GM12891 (cell line): ENCODE results near the gene ADGRE2. TPM values are rescaled to one million over a fixed set of nuclear protein-coding genes. Genes with fewer than 3 reads are reported as not detected.
"Not testable (repeated sequence)": the region's sequence is repeated elsewhere in the genome, so short reads cannot be mapped to it uniquely, and the experiment has no call there.

Source experiments
- DNase-seq: peaks from one replicate; pipeline ENCODE4 v3.0.0; 2011; ENCODE audit warnings: low spot score; ENCODE audit not compliant: insufficient read length
- FAIRE-seq: peaks from 2 replicates; lab custom pipeline; 2011; peaks lifted over from hg19 to GRCh38; lab: Jason Lieb, UNC
- PAX5 ChIP-seq: IDR thresholded peaks from 2 replicates; pipeline ENCODE4 v1.6.1; 2011; ENCODE audit warnings: low read length, moderate library complexity, mild to moderate bottlenecking; ENCODE audit not compliant: insufficient read depth, severe bottlenecking
- POLR2A ChIP-seq: IDR thresholded peaks from 2 replicates; pipeline ENCODE4 v1.6.1; 2011; ENCODE audit warnings: low read depth, low read length, control low read depth
- POLR2AphosphoS5 ChIP-seq: IDR thresholded peaks from 2 replicates; pipeline ENCODE4 v1.6.1; 2011; ENCODE audit warnings: low read depth, low read length, control low read depth
- POU2F2 ChIP-seq: IDR thresholded peaks from 2 replicates; pipeline ENCODE4 v1.6.1; 2011; ENCODE audit warnings: low read depth, mild to moderate bottlenecking, control low read depth, low read length, moderate library complexity
- SPI1 ChIP-seq: IDR thresholded peaks from 2 replicates; pipeline ENCODE4 v1.6.1; 2011; ENCODE audit warnings: low read depth, low read length, control low read depth
- TAF1 ChIP-seq: IDR thresholded peaks from 2 replicates; pipeline ENCODE4 v1.6.1; 2011; ENCODE audit warnings: low read depth, low read length, control low read depth
- polyA plus RNA-seq: library from polyadenylated mRNA; unstranded; fragments of >200 nt; gene quantifications from one replicate; pipeline ENCODE4 v1.2.1, GENCODE V29; 2012; ENCODE audit warnings: low read depth, missing spikeins, inconsistent platforms; ENCODE audit not compliant: missing spikeins

ADGRE2 gene
- 3.4 TPM for polyA plus RNA-seq

DNA sequence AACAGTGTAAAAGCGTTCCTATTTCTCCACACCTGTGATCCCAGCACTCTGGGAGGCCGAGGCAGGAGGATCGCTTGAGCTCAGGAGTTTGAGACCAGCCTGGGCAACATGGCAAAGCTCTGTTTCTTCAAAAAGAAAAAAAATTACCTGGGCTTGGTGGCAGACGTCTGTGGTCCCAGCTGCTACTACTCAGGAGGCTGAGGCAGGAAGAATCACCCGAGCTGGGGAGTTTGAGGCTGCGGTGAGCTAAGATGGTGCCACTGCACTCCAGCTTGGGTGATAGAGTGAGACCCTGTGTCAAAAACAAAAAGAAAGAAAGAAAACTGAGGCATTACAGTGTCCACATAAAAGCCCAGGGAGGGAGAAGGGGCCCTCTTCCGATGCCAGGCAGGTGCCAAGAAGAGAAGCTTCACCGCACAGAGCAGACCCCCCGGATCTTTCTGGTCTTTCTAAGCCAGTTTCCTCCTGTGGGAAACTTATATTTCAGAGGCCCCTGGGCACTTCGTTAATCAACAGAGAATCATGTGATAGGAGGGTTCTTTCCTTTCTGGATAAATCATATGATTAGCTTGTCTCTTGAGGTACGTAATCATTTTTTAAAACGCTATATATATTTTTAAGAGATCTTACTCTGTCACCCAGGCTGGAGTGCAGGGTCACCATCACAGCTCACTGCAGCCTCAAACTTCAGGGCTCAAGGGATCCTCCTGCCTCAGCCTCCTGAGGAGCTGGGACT is at the start of gene ADGRE2:
ADGRE2 (minus strand) TSS at position 451 of the 736 bp plus-strand sequence. CDS start 1,804 bp downstream, outside the sequence.
- DNase-seq, FAIRE-seq: not testable (repeated sequence)

- DNase-seq (no peak), FAIRE-seq (no peak)
- TF ChIP-seq POLR2A (no peak), TAF1 (no peak), POLR2AphosphoS5 (no peak), POU2F2 (no peak), PAX5 (no peak), SPI1 (no peak)
These were observed 47.6 kb upstream of the ADGRE2 start for GRCh38 chr19:14826006-14826405.

DNA sequence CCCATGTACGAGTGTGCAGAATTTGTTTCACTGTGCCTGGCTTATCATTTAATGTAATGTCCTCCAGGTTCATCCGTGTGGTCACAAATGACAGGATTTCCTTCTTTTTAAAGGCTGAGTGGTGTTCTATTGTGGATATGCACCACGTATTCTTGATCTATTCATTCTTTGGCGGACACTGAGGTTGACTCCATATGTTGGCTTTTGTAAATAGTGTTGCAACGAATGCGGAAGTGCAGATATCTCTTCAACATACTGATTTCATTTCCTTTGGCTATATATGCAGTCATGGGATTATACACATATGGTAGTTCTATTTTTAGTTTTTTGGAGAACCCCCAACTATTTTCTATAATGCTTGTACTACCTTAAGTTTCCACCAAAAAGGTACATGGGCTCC is 43.6 kb upstream of the ADGRE2 start:
- TF ChIP-seq POU2F2: no peak
- TF ChIP-seq TAF1: no peak
- no peak for TF ChIP-seq SPI1
- TF ChIP-seq PAX5: no peak
- DNase-seq (no peak), FAIRE-seq (no peak)

- TF ChIP-seq TAF1 (no peak), POLR2A (no peak), SPI1 (no peak), POLR2AphosphoS5 (no peak), POU2F2 (no peak), PAX5 (no peak)
- DNase-seq: no peak
- FAIRE-seq: no peak
These were observed 40.2 kb upstream of the ADGRE2 start for GRCh38 chr19:14818588-14818987.

DNA sequence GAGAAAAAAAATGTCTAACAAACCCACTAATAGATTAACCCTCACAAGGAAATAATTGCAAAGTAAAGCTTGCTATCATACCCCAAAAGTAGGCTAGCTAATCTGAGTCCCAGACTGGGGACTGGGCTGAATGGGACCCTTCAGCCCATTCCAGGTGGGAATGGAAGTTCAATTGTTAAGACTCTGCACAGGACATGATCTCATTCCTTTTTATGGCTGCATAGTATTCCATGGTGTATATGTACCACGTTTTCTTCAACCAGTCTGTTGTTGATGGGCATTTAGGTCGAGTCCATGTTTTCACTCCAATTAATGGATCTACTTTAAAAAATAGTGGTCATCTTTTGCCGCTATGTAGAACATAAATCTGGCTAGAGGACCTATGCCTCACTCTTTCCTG is 38.7 kb upstream of the ADGRE2 start:
- TF ChIP-seq TAF1 (no peak), POU2F2 (no peak), PAX5 (no peak), POLR2AphosphoS5 (no peak), SPI1 (no peak), POLR2A (no peak)
- DNase-seq (no peak), FAIRE-seq (no peak)

GRCh38 chr19:14814982-14815652 is 36.8 kb upstream of the ADGRE2 start:
- no peak for FAIRE-seq

GRCh38 chr19:14809272-14810057 is 31.1 kb upstream of the ADGRE2 start:
- DNase-seq (no peak), FAIRE-seq (no peak)
- TF ChIP-seq POU2F2 (no peak), PAX5 (no peak), SPI1 (no peak), TAF1 (no peak), POLR2AphosphoS5 (no peak), POLR2A (no peak)

More at GRCh38 chr19:14814982-14815652, 36.8 kb upstream of the ADGRE2 start:
- TF ChIP-seq POU2F2 (no peak), POLR2AphosphoS5 (no peak), POLR2A (no peak), PAX5 (no peak), TAF1 (no peak), SPI1 (no peak)
- no peak for DNase-seq

- DNase-seq: no peak
- no peak for FAIRE-seq
- TF ChIP-seq PAX5 (no peak), SPI1 (no peak), POLR2A (no peak), POU2F2 (no peak), POLR2AphosphoS5 (no peak), TAF1 (no peak)
These were observed 26.4 kb upstream of the ADGRE2 start for GRCh38 chr19:14804765-14805164.

DNA sequence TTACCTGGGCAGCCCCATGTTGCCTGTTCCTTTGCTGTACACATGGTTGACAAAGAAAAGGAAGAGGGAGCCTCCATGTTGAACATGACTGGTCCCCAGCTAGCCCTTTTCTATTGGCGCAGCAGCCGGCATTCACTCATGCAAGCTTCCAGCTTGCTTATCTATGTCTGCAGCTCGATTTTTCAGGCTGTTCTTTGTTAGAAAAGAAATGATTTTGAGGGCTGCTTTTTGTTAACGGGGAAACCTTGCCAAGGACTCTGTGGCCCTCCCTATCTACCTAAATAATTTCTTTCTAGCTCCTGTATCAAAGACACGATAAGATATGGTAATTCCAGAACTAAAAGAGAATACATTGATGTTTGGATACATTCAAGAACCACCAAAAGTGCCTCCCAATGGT is 20.4 kb upstream of the ADGRE2 start:
- no peak for DNase-seq
- FAIRE-seq: no peak
- no peak for TF ChIP-seq TAF1
- no peak for TF ChIP-seq POU2F2
- no peak for TF ChIP-seq POLR2A
- TF ChIP-seq PAX5: no peak
- no peak for TF ChIP-seq POLR2AphosphoS5
- no peak for TF ChIP-seq SPI1
